Right renal cortex interstitium (tissue), 3 donors: ENCODE results near the gene IGF2BP2. TPM values are rescaled to one million over a fixed set of nuclear protein-coding genes. Genes with fewer than 3 reads are reported as not detected.
"Not testable (repeated sequence)": the region's sequence is repeated elsewhere in the genome, so short reads cannot be mapped to it uniquely, and the experiment has no call there.

Source experiments
- DNase-seq, 3 donors: peaks; one replicate each; pipeline ENCODE4 v3.0.0-alpha.2; 2013; ENCODE audit warnings: low read depth in 3 of 3, low spot score in 2 of 3
- polyA plus RNA-seq, 3 donors: library from polyadenylated mRNA; unstranded; fragments of 120-200 nt; gene quantifications; one replicate each; pipeline ENCODE4 v1.2.1, GENCODE V29; 2013; ENCODE audit not compliant: insufficient read length in 3 of 3

The IGF2BP2 gene
- polyA plus RNA-seq, 3 donors, result 82.4 to 86.8 (median 83.7) TPM

DNA sequence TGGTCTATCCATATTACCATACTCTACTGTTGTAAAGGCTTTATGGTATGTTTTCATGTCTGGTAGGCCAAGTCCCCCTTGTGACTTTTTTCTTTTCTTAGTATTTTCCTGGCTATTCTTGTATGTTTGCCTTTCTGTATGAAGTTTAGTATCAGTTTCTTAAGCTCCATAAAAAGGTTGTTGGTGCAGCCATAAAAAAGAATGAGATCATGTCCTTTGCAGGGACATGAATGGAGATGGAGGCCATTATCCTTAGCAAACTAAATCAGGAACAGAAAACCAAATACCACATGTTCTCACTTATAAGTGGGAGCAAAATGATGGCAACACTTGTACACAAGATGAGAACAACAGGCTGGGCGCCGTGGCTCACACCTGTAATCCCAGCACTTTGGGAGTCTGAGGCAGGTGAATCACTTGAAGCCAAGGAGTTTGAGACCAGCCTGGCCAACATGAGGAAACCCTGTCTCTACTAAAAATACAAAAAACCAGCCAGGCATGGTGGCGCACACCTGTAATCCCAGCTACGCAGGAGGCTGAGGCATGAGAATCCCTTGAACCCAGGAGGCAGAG lies 13.7 kb upstream of the IGF2BP2 start:
- DNase-seq, result not testable (repeated sequence)

DNA sequence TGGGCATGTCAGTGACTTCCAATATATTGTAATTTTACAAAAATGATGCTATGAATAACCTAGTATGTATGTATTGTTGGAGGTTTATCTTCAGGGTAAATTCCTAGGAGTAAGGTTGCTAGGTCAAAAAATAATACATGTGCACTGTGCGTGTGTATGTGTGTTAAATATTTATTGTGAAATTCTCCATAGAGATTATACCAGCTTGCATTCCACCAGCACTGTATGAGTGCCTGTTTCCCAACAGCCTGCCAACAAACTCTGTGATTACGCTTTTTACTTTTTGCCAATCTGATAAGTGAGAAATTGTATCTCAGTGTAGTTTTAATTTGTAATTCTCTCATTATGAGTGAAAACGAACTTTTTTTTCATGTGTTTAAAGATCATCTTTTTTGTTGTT lies 12.6 kb upstream of the IGF2BP2 start:
- DNase-seq, result no peak

DNA sequence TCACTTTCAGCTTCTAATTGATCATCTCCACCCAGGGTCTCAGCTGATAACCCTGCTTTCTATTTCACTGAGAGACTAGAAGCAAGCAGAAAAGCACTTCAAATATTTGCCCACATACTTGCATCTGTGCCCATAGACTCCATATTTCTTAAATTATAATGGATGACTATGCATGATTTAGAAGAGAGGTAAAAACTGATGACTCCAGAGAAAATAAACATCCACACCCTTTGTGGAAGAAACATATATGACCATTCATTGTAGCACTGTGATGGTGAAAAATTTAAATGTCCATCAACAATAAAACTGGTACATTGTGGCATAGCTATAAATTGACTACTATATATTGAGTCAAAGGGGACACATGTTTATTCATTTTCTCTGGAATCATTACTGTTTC lies 7.1 kb upstream of the IGF2BP2 start:
- DNase-seq, result no peak

DNA sequence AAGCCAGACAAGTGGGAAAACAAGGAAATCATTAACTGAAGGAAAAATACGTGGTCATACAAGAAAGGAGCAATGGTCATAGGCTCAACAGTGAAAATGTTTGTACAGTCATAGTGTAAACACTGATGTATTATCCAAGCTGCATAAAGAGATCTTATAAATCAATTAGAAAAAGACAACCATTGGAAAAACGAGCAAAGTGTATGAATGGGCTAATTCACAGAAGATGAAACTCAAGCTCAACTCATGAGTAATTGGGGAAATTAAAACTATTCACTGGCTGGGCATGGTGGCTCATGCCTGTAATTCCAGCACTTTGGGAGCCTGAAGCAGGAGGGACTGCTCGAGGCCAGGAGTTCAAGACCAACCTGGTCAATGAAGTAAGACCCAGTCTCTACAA lies 6.4 kb upstream of the IGF2BP2 start:
- DNase-seq, result no peak

DNA sequence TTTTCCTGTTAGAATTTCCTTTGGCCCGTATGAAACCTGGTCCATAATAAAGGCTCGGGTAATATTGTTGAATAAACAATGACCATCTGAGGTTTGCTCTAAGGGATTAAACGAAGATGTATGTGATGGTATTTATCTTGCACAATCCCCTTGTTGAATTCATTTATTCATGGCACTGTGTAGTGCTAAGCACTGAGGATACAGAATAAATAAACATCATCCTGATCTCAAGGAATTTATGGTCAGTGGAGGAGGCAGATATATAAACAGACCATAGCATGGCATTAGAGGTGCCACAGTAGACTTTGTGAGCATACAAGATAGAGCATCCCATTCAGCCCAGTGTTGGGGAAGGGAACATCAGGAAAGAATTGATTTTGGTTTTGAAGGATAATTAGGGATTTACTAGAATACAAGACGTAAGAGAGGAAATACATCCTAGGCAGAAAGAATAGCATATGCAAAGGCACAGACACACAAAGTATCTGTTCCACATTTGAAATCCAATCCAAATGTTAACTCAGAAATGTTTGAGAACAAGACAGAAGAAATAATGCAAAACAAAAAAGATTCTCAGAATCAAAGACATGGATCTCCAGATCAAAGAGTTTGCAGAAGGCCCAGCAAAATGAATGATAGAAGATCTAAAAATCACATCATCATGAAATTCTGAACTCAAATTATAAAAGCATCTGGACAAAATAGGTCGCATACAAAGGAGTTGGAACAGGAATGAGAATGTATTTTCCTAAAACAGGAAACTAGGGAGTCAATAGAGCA lies 5.4 kb upstream of the IGF2BP2 start:
- no peak for DNase-seq

DNA sequence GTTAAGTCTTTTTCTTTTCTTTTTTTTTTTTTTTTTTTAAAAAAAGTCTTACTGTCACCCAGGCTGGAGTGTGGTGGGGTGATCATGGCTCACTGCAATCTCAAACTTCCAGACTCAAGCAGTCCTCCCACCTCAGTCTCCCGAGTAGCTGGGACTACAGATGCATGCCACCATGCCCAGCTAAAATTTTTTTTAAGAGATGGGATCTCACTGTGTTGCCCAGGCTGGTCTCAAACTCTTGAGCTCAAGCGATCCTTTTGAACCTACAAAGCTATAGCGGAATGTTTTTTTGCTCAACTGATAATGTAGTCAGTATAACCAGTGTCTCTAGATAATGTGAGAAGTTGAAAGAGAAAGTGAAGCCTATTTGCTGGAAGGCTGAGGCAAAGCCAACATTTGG lies 3.9 kb upstream of the IGF2BP2 start:
- no peak for DNase-seq

DNA sequence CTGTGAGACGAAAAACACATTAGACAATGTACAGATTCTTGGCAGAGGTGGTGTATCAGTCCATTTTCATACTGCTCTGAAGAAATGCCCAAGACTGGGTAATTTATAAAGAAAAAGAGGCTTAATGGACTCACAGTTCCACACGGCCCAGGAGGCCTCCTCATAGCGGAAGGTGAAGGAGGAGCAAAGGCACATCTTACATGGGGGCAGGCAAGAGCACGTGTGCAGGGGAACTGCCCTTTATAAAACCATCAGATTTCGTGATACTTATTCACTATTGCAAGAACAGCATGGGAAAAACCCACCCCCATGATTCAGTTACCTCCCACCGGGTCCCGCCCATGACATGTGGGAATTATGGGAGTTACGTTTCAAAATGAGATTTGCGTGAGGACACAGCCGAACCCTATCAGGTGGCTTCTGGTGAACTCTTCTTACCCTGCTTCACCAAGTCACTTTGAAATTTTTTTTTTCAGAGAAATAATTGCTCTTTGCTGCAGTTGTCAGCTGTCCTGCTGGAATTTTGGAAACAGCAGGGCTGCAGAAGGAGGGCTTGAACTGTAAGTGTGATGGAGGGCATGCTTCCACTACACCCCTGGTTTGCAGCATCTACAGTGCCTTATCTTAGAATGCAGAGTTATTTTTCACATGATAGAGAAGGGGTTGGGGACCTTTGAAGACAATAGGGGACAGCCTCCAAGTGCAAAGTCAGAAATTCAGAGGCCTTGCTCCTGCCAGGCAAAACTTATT lies 2.9 kb upstream of the IGF2BP2 start:
- no peak for DNase-seq

DNA sequence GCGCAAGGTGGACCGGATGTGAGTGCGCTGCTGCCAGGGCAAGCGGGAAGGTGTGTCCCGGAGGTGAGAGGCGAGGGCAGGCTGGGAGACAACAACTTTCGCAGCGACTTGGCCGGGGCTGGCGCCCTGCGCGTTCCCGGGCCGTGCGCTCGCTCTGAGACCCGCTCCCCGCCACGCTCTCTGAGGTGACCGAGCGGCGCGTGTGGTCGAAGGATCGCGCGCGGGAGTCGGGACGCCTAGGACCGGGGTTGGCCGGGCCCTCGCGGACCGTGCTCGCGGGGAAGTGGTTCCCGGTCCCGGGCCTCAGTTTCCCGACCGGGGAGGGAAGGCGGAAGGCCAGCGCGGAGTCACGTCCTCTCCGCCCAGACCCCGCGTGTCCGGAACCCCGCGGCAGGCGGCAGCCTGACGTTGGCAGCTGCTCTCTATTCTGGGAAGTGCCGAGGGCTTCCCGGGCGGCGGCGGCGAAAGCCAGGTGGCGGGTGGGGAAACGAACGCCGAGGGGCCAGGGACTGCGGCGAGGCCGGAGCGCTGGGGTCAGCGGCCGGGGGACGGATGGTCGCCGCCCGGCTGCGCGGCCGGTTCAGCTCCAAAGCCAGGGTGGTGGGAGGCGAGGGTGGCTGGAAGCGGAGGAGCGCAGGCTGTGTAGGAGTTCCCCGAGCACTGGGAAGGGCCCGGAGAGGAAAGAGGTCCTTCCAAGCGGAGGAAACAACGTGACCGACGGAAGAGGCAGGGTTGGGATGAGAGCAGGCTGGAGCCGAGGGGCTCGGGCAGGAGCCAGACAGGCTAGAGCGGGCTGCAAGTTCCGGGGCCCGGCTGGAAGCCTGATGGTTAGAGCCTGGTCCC lies 1.0 kb upstream of the IGF2BP2 start:
- peak in 2 of 3 donors; percentile 36 to 49 for DNase-seq

DNA sequence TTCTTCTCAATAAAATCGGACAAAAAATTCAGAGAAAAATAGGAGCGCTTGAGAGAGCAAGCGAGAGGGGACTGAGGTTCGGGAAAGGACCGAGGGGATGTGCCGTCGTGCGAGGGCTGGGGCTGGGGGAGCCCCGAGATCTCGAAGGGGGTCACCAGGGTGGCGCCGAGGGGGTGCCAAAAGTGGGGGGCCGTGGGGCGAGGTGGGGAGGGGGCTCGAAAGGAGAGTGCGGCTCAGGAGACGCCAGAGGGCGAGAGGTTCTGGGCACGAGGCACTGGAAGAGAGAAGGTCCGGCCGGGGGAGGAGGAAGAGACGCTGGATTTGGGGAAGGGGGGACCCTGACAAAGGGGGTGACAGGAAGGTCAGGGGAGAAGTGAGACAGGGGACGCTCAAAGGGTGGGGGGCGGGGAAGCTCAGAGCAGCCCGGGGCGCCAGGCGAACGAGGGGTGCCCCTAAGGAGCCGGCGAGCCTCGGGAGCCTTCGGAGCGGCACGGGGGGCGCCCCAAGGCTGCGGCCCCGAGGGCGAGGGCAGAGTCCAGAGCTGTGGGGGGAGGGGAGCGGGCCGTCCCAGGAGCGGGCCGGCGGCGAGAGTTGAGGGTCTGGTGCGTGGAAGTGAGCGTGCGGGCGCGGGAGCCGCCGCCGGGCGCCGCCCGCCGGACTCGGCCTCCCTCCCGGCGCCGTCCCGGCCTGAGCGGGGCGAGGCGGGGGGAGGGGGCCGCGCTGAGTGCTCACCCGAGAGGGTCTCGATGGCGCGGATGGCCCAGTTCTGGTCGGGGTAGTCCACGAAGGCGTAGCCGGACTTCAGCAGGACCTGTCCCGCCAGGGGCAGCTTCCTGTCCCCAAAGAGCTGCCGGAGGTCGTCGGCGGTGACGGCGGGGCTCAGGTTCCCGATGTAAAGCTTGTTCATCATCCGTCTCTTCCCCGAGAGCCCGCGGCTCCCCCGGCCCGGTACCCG lies 514 bp downstream of the IGF2BP2 start:
- peak in 1 of 3 donors; percentile 19 for DNase-seq

DNA sequence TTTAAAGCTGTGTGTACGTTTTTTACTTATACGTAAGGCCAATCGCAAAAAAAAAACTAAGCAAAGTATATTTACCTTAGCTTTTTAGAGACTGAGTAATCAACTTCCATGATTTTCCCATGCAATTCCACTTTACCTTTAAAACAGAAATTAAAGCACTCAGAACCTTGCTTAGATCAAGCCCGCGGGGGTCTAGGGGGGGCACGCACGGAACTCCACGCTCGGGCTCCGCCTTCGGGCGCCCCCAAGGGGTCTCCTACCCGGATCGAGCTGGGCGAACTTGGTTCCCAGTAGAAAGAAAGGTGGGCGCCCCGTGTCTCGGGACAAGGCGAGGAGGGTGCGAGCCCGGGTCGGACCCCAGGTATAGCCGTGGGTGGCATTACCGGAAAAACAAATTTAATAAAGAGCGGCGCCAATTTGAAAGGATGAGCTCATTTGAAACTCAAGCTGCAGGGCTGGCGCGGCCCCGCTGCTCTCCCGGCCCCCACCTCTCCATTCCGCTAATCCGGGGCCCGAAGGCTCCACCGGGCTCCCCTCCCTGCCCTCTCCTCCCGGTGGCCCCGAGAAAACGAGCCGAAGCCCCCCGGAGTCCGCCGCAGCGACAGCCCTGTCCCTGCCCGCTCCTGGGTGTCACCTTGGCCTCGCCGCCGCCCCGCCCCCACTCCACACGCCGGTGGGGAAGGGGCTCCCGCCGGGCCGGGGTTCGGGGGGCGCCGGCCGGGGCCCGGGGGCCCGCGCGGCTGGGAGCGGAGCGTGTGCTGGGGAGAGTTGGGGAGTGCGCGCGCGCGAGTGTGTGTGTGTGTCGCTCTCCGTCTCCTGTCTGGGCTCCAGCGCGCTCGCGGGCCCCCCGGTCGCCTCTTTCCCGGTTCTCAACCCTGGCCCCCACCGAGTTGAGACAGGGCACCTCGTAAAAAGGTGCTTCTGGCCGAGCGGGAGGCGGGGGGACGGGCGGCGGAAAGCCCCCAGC lies 1.5 kb downstream of the IGF2BP2 start:
- peak in 2 of 3 donors; percentile 42 to 52 for DNase-seq

DNA sequence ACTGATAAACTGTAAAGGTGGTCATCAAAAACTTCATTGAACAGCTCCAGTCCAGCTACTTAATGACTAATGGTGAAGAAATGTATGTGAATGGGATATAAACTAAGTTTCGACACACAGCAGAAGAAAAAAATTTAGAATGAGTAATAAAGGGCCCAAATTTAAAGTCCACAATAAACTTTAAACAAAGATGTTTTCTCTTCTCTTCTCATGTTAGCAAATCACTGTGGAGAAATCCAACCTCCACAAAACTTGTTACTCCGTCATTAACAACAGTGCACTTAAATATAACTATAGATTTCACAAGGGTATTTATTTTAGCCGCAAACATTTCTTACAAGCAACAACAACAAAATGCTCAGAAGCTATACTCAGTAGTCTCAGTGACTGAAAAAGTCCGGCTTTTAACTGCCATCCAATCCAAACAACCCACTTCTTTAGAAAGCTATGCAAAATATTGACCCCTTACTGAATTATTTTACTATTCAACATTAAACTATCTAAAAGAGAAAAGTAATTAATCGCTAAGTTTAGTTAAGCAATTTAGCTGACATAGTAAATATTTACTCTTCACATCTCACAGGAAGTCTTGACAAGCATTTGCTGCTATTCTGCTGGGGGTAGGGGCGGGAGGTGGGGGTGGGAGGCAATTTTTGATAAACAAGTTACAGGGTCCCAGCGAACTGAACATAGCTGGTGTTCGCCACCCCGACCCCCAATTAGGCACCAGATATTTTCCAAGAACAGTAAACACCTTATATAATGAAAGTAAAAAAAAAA lies 2.4 kb downstream of the IGF2BP2 start:
- peak in 1 of 3 donors; percentile 24 for DNase-seq

DNA sequence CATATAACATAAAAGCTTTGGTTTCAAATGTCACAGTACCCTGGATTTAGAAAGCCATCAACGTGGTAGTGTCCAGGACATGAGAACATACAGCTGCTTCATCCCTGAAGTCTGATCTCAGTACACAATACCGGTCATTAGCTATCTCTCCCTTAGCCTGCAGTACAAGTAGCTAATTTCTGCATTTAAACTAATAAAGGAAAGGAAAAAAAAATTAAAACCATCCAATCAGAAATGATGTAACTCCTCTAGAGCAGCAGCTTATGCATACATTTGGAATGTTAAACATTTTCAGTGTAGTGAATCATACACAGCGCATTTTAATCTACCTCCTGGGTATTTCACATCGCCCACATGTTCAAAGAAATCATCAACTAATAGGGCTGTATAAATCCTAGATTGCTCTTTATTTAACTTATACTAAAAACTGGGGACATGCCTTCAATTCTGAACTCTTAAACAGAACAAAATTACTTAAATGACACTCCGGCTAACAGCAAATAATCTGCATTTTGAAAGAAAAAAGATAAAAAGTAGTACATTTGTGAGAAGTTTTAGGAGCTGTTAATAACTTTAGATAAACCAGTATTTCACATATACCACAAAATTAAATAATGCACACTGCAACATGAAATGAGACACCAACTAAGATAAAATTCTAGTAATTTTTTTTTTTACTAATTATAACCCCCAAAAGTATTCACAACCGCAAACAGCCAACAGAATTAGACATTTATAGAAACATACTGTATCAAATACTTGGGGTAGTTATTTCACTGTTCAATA lies 3.7 kb downstream of the IGF2BP2 start:
- DNase-seq, result peak in 2 of 3 donors; percentile 39 to 54

DNA sequence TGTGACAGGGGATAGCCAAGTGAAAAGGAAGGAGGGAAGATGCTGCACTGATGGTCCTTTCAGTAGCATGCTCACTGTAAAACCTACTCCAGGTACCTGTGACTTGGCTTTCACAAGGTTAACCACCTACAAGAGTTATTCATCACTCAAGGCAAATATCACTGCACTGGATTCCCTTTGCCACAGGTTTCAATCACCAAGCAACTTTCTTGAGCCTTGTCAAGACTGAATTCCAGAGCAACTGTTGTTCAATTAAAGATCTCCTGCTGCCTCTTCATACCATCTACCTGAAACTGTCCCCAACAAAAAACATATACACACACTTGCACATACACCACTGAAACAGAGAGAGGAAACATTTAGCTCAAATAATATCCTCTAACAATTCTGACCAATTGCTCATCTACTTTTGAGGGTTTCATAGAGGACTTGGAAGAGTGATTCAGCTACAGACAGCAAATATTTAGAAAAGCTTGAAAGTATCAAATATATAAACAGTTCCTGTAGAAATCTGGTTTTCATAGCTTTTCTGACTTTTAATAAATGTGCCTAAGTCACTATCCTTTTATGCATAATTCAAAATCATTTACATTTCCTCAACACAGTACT lies 6.5 kb downstream of the IGF2BP2 start:
- no peak for DNase-seq

DNA sequence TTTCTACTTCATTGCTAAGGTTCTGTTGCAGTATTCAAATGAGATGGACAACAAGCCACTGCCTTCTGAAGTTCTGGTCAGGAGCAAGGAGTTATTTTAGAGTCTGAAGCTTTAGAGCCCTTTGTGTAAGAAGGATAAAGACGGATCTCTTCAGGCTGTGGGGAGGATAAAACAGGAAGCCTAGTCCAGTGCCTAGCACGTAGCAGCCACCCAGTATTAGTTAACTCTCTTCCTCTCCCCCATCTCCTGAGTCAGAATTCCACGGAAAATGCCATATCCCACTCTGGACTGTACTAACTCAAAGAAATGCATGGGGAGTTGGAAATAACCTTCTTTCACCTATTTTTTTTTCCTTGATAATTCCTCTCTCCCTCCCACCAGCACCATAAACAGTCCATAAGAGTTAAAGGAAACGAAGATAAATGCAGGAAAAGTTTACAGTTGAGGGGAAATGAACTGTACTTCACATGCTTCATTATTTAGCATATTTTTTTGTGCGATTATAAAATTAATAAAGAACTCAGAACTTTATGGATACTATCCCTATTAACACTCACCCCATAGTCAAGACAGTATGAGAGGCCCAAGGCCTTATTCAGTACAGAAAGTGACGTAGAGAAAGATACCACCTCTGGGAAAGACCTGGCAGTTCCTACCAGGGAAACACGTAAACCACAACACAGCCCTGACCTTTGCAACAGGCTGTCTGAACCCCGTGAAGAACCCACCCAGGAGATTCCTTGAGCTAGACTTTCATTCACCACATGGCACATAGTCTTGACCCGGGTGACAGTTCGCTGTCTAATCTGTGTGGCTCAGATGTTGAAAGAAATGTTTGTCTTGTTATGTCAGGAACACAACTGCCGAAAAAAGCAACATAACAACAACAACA lies 9.2 kb downstream of the IGF2BP2 start:
- no peak for DNase-seq

DNA sequence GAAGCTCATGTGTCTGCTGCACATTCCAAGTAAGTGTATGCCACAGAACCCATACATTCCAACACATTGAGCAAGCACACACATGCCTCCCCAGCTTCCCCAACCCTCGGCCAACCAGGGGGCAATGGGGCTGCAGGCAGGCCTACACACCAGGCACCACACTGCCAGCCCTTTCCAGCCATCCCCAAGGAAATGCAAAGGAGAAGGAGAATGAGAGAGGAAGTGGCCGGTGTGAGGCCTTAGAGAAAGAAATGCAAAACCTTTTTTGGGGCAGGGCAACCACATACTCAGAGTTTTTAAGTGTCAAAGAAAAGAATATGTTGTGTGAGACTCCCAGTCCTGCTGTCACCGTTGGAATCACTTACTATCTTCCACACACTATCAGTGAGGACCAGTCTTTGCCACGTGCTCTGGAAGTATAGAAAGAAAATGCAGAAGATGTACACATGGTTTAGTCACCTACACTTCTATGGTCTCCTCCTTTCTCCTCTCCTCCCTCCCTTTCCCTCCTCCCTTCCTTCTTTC lies 11.1 kb downstream of the IGF2BP2 start:
- no peak for DNase-seq
